Suprapubic skin (tissue), 3 donors: ENCODE measurements around the gene BMF.
"Not testable (repeated sequence)": the region's sequence is repeated elsewhere in the genome, so short reads cannot be mapped to it uniquely, and the experiment has no call there.

ENCODE experiments used
- EP300 ChIP-seq: sonication (generic); formaldehyde crosslinking; IDR thresholded peaks from one replicate; pipeline ENCODE4 v1.6.1; 2017; ENCODE audit warnings: antibody characterized with exemption
- TF ChIP-seq, protein P1 (sequence below), 2 donors: fragments of 200-600 bp in 1 of 2; fragments of 450-650 bp in 1 of 2; sonication (generic) in 1 of 2; IDR thresholded peaks; one replicate each; pipeline ENCODE4 v1.5.1; 2016 to 2019; ENCODE audit warnings: antibody characterized with exemption in 2 of 2, mild to moderate bottlenecking in 1 of 2, moderate library complexity in 1 of 2

DNA sequence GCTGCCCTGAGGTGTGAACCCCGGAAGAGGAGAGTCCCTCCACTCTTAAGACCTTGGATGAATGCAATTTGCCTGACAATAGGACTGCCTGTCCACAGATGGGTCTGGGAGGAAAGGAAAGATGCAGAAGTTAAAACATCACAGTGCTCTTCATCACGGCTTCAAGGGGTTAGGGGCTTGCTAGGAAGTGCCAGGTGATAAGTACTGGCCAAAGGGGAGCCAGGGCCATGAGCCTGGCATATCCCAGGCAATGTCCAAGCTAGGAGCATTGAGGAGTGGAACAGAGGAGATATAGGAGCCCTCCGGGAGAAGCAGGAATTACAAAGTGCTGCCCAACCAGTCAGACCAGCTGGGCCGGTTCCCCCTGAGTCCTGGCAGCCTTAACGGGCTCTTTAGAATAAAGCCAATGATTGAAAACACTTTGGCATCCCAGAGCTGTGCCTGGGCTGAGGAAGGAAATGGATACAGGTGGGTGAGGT is 16.2 kb upstream of the BMF start:
- not testable (repeated sequence) for TF ChIP-seq EP300
- TF ChIP-seq, protein P1, sequence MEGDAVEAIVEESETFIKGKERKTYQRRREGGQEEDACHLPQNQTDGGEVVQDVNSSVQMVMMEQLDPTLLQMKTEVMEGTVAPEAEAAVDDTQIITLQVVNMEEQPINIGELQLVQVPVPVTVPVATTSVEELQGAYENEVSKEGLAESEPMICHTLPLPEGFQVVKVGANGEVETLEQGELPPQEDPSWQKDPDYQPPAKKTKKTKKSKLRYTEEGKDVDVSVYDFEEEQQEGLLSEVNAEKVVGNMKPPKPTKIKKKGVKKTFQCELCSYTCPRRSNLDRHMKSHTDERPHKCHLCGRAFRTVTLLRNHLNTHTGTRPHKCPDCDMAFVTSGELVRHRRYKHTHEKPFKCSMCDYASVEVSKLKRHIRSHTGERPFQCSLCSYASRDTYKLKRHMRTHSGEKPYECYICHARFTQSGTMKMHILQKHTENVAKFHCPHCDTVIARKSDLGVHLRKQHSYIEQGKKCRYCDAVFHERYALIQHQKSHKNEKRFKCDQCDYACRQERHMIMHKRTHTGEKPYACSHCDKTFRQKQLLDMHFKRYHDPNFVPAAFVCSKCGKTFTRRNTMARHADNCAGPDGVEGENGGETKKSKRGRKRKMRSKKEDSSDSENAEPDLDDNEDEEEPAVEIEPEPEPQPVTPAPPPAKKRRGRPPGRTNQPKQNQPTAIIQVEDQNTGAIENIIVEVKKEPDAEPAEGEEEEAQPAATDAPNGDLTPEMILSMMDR (IDR thresholded peaks at IDR 0.05) = not testable (repeated sequence)
